Mesothelial cell of epicardium (in vitro differentiated cells): ENCODE results near the gene TNFRSF25. TPM values are rescaled to one million over a fixed set of nuclear protein-coding genes. Genes with fewer than 3 reads are reported as not detected.

ENCODE experiments used
- DNase-seq, 2 experiments: peaks; one replicate each; pipeline ENCODE4 v3.0.0; 2021; ENCODE audit warnings: low spot score in 2 of 2; ENCODE audit not compliant: unreplicated experiment in 2 of 2
- H3K27ac Mint-ChIP-seq: 2 replicates; pipeline ENCODE4 v1.8.0; 2021; ENCODE audit warnings: mixed read lengths
- H3K27me3 Mint-ChIP-seq: 2 replicates; pipeline ENCODE4 v1.8.0; 2021; ENCODE audit warnings: low read depth, mixed read lengths
- H3K36me3 Mint-ChIP-seq: 2 replicates; pipeline ENCODE4 v1.8.0; 2021; ENCODE audit warnings: mixed read lengths
- H3K4me1 Mint-ChIP-seq: 2 replicates; pipeline ENCODE4 v1.8.0; 2021; ENCODE audit warnings: mixed read lengths
- H3K4me3 Mint-ChIP-seq: 2 replicates; pipeline ENCODE4 v1.8.0; 2021; ENCODE audit warnings: mild to moderate bottlenecking, moderate library complexity, mixed read lengths
- H3K9me3 Mint-ChIP-seq: 2 replicates; pipeline ENCODE4 v1.8.0; 2021; ENCODE audit warnings: mixed read lengths
- total RNA-seq: library from RNA; stranded (reverse); gene quantifications from 3 replicates; pipeline ENCODE4 v1.2.1, GENCODE V29; 2021
- TF ChIP-seq, protein P1 (sequence below): fragments of 200-600 bp; sonication (generic); IDR thresholded peaks from one replicate; pipeline ENCODE4 v1.5.0; 2021; ENCODE audit warnings: antibody characterized with exemption; ENCODE audit not compliant: unreplicated experiment

TNFRSF25 gene
- total RNA-seq, 1 donor from 2014 or later, result 41.6 TPM

DNA sequence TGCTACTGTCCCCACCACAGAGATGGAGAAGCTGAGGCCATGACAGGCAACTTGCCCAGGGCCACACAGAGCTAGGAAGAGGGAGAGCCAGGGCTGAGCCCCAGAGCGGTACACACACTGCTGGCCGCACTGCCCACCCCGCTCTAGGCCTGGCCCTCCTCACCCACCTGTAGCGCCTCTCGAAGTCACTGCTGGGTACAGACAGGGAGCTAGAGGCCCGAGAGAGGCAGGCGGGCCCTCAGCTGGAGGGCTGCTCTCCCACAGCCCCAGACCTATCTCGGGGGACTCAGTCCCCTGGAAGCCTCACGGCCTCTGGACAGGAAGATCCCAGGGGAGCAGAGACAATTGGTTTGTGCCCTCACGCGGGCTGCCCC lies 42.8 kb upstream of the TNFRSF25 start:
- Mint-ChIP-seq H3K4me3 (no peak overlapping the region), H3K27me3 (no peaks in the 10 kb centered on the region), H3K36me3 (no peaks in the 10 kb centered on the region), H3K4me1 (peaks cover 25% of the 10 kb centered on the region), H3K27ac (no peak overlapping the region), H3K9me3 (no peaks in the 10 kb centered on the region)
- no peak for DNase-seq
- TF ChIP-seq, protein P1, sequence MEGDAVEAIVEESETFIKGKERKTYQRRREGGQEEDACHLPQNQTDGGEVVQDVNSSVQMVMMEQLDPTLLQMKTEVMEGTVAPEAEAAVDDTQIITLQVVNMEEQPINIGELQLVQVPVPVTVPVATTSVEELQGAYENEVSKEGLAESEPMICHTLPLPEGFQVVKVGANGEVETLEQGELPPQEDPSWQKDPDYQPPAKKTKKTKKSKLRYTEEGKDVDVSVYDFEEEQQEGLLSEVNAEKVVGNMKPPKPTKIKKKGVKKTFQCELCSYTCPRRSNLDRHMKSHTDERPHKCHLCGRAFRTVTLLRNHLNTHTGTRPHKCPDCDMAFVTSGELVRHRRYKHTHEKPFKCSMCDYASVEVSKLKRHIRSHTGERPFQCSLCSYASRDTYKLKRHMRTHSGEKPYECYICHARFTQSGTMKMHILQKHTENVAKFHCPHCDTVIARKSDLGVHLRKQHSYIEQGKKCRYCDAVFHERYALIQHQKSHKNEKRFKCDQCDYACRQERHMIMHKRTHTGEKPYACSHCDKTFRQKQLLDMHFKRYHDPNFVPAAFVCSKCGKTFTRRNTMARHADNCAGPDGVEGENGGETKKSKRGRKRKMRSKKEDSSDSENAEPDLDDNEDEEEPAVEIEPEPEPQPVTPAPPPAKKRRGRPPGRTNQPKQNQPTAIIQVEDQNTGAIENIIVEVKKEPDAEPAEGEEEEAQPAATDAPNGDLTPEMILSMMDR, result no peak

DNA sequence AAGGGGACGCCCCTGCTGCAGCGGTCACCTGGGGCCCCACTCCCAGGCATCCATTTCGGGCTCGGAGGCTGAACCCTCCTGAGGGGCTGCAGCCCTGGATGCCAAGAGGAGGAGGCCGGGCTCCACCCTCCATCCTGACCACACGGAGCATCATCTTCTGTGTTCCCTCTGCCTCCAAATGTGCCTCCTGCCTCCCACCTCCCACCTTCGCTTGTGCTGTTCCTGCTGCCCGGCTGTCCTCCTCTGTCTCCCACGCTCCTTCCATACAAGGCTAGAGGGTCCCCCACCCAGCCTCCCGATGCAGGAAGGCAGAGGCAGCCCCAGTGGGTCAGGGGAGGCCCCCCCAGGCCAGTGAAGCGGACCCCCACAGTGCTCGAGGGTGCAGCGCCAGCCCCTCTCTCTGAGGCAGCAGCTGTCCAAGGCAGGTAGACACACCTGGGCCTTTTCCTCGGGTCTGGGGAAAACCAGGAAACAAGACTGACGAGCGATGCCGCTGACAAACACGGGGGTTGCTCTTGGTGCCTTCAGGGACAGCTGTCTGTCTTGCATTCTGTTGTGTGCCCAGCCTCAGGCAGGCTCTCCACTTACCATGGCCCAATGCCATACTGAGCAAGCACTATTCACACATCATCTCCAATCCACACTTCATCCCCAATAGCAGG lies 42.3 kb upstream of the TNFRSF25 start:
- H3K36me3 Mint-ChIP-seq, result no peaks in the 10 kb centered on the region
- no peak for DNase-seq
- no peak overlapping the region for H3K27ac Mint-ChIP-seq
- H3K9me3 Mint-ChIP-seq, result no peaks in the 10 kb centered on the region
- no peak overlapping the region for H3K4me3 Mint-ChIP-seq
- TF ChIP-seq, protein P1, result no peak
- peaks cover 23% of the 10 kb centered on the region for H3K4me1 Mint-ChIP-seq
- no peaks in the 10 kb centered on the region for H3K27me3 Mint-ChIP-seq

DNA sequence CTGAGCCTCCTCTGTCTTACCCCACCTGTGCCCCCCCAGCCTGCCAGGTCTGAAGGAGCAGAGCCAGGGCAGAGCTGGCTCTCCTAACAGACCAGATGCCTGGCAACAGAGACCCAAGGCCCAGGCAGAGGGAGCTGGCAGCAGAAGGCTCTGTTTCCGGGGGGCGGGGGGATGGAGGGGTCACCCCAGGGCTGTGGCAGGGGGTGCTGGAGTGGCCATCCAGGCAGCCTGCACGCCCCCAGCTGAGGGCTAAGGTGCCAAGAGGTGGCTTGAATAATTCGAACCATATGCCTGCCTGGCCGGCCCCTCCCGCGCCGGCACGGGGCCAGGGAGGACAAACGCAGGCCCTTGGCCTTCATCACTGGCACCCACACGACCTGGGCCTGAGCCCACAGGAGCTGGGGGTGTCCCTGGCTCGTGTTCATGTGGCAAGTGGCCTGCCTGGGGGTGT lies 41.5 kb upstream of the TNFRSF25 start:
- no peaks in the 10 kb centered on the region for H3K9me3 Mint-ChIP-seq

DNA sequence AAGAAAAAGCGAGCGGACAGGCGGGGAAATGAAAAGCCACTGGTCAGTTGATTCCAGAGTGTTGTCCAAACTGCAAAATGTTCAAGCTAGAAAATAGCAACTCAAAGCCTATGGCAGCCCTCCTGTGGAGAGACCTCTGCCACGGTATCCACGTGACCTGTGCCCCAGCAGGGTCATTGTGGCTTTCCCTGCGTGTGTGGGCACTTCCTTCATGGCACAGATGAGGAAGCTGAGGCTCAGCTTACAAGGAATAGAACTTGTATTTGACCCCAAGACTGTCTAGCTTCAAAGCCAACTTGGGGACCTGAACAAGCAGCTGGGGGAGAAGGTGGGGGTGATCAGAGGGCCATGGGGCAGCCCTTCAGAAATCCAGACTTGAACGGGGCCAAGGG lies 41.1 kb upstream of the TNFRSF25 start:
- Mint-ChIP-seq H3K36me3 (no peaks in the 10 kb centered on the region), H3K27me3 (no peaks in the 10 kb centered on the region), H3K4me3 (no peak overlapping the region), H3K27ac (no peak overlapping the region), H3K4me1 (peaks cover 12% of the 10 kb centered on the region), H3K9me3 (no peaks in the 10 kb centered on the region)
- TF ChIP-seq, protein P1, result no peak
- no peak for DNase-seq

More for the DNA sequence above, 41.5 kb upstream of the TNFRSF25 start:
- TF ChIP-seq, protein P1, result no peak
- H3K27ac Mint-ChIP-seq, result no peak overlapping the region
- no peaks in the 10 kb centered on the region for H3K36me3 Mint-ChIP-seq
- no peak for DNase-seq
- peaks cover 15% of the 10 kb centered on the region for H3K4me1 Mint-ChIP-seq
- no peaks in the 10 kb centered on the region for H3K27me3 Mint-ChIP-seq
- no peak overlapping the region for H3K4me3 Mint-ChIP-seq

DNA sequence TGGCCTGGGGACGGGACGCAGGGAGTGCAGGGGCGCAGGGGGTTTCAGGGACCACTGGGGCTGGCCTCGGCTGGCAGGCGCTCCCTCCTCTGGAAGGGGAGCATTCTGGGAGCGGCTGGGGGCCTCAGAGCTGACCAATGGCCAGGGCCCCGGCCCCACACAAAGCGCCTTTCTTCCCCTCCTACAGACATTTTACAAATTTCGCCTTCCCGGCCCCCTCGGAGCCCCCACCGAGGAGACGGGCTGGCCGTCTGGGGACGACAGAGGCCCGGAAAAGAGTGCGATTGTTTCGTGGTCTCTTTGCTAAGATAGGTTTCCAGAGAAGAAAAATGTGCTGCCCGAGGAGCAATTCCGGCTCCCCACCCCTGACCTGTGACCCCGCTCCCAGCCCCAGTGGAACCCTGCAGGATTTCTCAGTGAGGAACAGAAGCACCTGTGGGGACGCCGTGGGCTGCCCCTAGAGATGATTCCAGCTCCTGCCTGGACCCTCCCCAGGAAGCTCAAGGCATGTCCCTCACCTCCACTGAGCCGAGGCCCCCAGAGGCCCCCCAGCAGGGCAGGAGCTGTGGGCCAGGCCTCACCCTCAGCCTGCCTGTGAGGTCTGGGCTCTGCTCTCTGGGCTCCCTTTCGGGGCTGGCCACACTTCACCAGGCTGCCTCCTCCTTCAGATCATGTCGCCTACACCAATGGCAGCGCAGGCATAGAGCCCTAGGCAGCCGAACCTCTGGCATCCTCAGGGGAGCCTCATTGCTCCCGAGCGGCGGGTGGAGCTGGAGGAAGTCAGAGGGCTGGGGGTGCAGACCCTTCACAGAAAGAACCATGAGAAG lies 40.5 kb upstream of the TNFRSF25 start:
- Mint-ChIP-seq H3K9me3 (no peaks in the 10 kb centered on the region), H3K4me3 (no peak overlapping the region), H3K4me1 (peaks cover 6% of the 10 kb centered on the region), H3K27me3 (no peaks in the 10 kb centered on the region), H3K36me3 (no peaks in the 10 kb centered on the region), H3K27ac (no peak overlapping the region)
- TF ChIP-seq, protein P1, result no peak
- no peak for DNase-seq
